WTC11 (cell line): ENCODE results near the gene NTMT1. TPM values are rescaled to one million over a fixed set of nuclear protein-coding genes. Genes with fewer than 3 reads are reported as not detected.

Experiments
- ATAC-seq: fragments of 200-7000 bp; cut with Tn5 transposase; 2 replicates; pipeline ENCODE4 v1.10.0; 2021; ENCODE audit warnings: mild to moderate bottlenecking, moderate library complexity
- CTCF ChIA-PET: fragments of 300-600 bp; sonication (Branson Sonifier 250); formaldehyde crosslinking; loops from one replicate; lab custom pipeline; 2021; ENCODE audit warnings: antibody characterized with exemption; lab: Charles Lee
- POLR2A ChIA-PET: fragments of 350-600 bp; sonication (Branson Sonifier 250); formaldehyde crosslinking; loops from one replicate; lab custom pipeline; 2021; ENCODE audit warnings: antibody characterized with exemption; lab: Charles Lee
- DNase-seq: peaks from one replicate; pipeline ENCODE4 v3.0.0; 2021; ENCODE audit warnings: low spot score
- H3K27ac Mint-ChIP-seq: 2 replicates; pipeline ENCODE4 v1.8.0; 2021; ENCODE audit warnings: mixed read lengths
- H3K27me3 Mint-ChIP-seq: 2 replicates; pipeline ENCODE4 v1.8.0; 2021; ENCODE audit warnings: low read depth, mild to moderate bottlenecking, moderate library complexity, mixed read lengths
- H3K36me3 Mint-ChIP-seq: 2 replicates; pipeline ENCODE4 v1.8.0; 2021; ENCODE audit warnings: mixed read lengths
- H3K4me1 Mint-ChIP-seq: 2 replicates; pipeline ENCODE4 v1.8.0; 2022; ENCODE audit warnings: mixed read lengths
- H3K4me3 Mint-ChIP-seq: 2 replicates; pipeline ENCODE4 v1.8.0; 2021; ENCODE audit warnings: mild to moderate bottlenecking, moderate library complexity, mixed read lengths
- H3K9me3 Mint-ChIP-seq: 2 replicates; pipeline ENCODE4 v1.8.0; 2021; ENCODE audit warnings: mixed read lengths
- ETV6 ChIP-seq: sonication (generic); formaldehyde crosslinking; IDR thresholded peaks from 2 replicates; pipeline ENCODE4 v1.8.1; 2022; ENCODE audit warnings: mild to moderate bottlenecking, missing genetic modification reagents
- GABPB1 ChIP-seq: sonication (generic); formaldehyde crosslinking; IDR thresholded peaks from 2 replicates; pipeline ENCODE4 v1.8.1; 2023; ENCODE audit warnings: mild to moderate bottlenecking, missing genetic modification reagents
- GRHL2 ChIP-seq: fragments of 250-450 bp; sonication (Bioruptor Pico); IDR thresholded peaks from 2 replicates; pipeline ENCODE4 v1.8.0; 2022; ENCODE audit warnings: mild to moderate bottlenecking, moderate library complexity; ENCODE audit not compliant: insufficient replicate concordance, severe bottlenecking
- GTF2I ChIP-seq: fragments of 250-450 bp; sonication (Bioruptor Pico); conservative IDR thresholded peaks from 2 replicates; pipeline ENCODE4 v1.4.0; 2021; ENCODE audit warnings: mild to moderate bottlenecking
- MYBL2 ChIP-seq: sonication (generic); formaldehyde crosslinking; IDR thresholded peaks from 2 replicates; pipeline ENCODE4 v1.8.1; 2023; ENCODE audit warnings: mild to moderate bottlenecking, moderate library complexity, missing genetic modification reagents
- NFE2L1 ChIP-seq: sonication (generic); formaldehyde crosslinking; IDR thresholded peaks from 2 replicates; pipeline ENCODE4 v1.8.1; 2023; ENCODE audit warnings: missing genetic modification reagents
- NR3C1 ChIP-seq: sonication (generic); formaldehyde crosslinking; conservative IDR thresholded peaks from 2 replicates; pipeline ENCODE4 v1.8.1; 2023; ENCODE audit warnings: low read depth, mild to moderate bottlenecking, missing genetic modification reagents
- SP1 ChIP-seq: sonication (generic); formaldehyde crosslinking; conservative IDR thresholded peaks from 2 replicates; pipeline ENCODE4 v1.8.1; 2022; ENCODE audit warnings: missing genetic modification reagents
- ZBTB21 ChIP-seq: sonication (generic); formaldehyde crosslinking; IDR thresholded peaks from 2 replicates; pipeline ENCODE4 v1.8.1; 2023; ENCODE audit warnings: mild to moderate bottlenecking, missing genetic modification reagents, borderline replicate concordance
- ZNF671 ChIP-seq: fragments of 250-450 bp; sonication (Bioruptor Pico); IDR thresholded peaks from 2 replicates; pipeline ENCODE4 v1.8.0; 2021; ENCODE audit warnings: mild to moderate bottlenecking
- total RNA-seq: library from RNA; stranded (reverse); gene quantifications from 3 replicates; pipeline ENCODE4 v1.2.3, GENCODE V29; 2021
- TF ChIP-seq, protein P1 (sequence below): fragments of 250-450 bp; sonication (Bioruptor Pico); IDR thresholded peaks from 2 replicates; pipeline ENCODE4 v2.1.2; 2022; ENCODE audit warnings: mild to moderate bottlenecking, moderate library complexity
- TF ChIP-seq, protein P2 (sequence below): sonication (generic); formaldehyde crosslinking; IDR thresholded peaks from 2 replicates; pipeline ENCODE4 v1.8.0; 2022; ENCODE audit warnings: missing genetic modification reagents
- TF ChIP-seq, protein P3 (sequence below): sonication (generic); formaldehyde crosslinking; IDR thresholded peaks from 2 replicates; pipeline ENCODE4 v1.8.0; 2023; ENCODE audit warnings: missing genetic modification reagents, mild to moderate bottlenecking, borderline replicate concordance
- TF ChIP-seq, protein P4 (sequence below): sonication (generic); formaldehyde crosslinking; IDR thresholded peaks from 2 replicates; pipeline ENCODE4 v1.8.1; 2022; ENCODE audit warnings: mild to moderate bottlenecking, moderate library complexity, missing genetic modification reagents
- TF ChIP-seq, protein P5 (sequence below): sonication (generic); formaldehyde crosslinking; IDR thresholded peaks from 2 replicates; pipeline ENCODE4 v1.8.1; 2023; ENCODE audit warnings: mild to moderate bottlenecking, missing genetic modification reagents

Gene NTMT1
- total RNA-seq, 1 experiment from 2014 or later, result 71.1 TPM

DNA sequence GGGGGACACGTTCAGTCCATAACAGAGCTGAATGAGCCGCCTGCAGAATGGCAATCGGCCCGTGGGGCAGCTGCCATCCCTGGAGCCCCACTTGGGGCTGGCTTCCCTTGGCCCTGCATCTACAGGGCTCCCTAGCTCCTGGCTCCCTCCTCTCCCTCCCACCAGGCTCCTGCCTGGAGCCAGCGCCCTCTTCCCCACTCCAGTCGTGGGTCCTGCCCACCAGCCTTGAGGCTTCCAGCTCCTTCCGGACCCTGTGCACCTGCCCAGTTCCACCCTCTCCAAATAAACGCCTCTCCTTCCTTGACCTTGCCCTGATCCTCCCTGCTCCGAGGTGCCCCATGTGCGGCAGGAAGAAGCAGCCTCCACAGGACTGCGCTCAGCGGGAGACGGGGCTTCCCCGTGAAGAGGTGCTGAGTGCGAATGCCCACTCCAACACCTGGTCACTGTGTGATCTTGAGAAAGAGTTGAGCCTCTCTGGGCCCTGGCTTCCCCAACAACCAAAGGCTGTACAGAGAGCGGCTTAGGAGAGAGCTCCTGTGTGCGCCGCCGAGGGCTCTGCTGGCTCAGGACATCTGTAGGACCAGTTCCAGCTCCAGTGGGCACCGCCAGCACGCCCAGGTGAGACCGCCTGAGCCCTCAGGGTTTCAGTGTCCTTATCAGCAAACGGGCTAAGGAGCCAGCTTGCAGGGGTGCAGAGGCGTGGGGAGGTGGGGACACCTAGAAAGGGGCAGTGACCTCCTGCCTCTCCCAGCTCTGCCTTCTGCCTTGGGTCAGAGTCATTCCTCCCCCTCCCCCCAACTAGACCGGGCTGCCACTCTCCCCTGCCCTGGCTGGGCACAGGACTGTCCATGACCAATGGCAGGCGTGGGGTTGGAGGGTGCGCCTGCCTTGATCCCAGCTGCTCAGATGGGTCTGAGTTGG, 17.1 kb upstream of the NTMT1 start:
- ChIA-PET POLR2A (interaction anchor here (0.6 to 1.6 kb wide), 3 partner anchors 12 to 431 kb away, joined by 3 to 6 read pairs (median 4); partner anchors contain the start of gene IER5L), CTCF (interaction anchor here (0.6 to 5.1 kb wide), 25 partner anchors 8 to 477 kb away, joined by 3 to 35 read pairs (median 5); partner anchors contain the start of genes C9orf50, IER5L and NTMT1)
- TF ChIP-seq ZNF671, result no peak
- no peak for TF ChIP-seq MYBL2 (CRISPR knock-in tag)
- no peak for TF ChIP-seq GABPB1 (CRISPR knock-in tag)
- TF ChIP-seq, protein P1, sequence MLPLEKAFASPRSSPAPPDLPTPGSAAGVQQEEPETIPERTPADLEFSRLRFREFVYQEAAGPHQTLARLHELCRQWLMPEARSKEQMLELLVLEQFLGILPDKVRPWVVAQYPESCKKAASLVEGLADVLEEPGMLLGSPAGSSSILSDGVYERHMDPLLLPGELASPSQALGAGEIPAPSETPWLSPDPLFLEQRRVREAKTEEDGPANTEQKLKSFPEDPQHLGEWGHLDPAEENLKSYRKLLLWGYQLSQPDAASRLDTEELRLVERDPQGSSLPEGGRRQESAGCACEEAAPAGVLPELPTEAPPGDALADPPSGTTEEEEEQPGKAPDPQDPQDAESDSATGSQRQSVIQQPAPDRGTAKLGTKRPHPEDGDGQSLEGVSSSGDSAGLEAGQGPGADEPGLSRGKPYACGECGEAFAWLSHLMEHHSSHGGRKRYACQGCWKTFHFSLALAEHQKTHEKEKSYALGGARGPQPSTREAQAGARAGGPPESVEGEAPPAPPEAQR (CRISPR knock-in tag), result no peak
- no peaks in the 10 kb centered on the region for H3K36me3 Mint-ChIP-seq
- ATAC-seq (no peak), DNase-seq (no peak)
- no peaks in the 10 kb centered on the region for H3K9me3 Mint-ChIP-seq
- no peak overlapping the region for H3K27ac Mint-ChIP-seq
- H3K4me3 Mint-ChIP-seq, result peak overlapping the region; percentile 36; the same call in 1 of the 2 replicates
- peaks cover 33% of the 10 kb centered on the region for H3K4me1 Mint-ChIP-seq
- H3K27me3 Mint-ChIP-seq, result peaks cover 11% of the 10 kb centered on the region

DNA sequence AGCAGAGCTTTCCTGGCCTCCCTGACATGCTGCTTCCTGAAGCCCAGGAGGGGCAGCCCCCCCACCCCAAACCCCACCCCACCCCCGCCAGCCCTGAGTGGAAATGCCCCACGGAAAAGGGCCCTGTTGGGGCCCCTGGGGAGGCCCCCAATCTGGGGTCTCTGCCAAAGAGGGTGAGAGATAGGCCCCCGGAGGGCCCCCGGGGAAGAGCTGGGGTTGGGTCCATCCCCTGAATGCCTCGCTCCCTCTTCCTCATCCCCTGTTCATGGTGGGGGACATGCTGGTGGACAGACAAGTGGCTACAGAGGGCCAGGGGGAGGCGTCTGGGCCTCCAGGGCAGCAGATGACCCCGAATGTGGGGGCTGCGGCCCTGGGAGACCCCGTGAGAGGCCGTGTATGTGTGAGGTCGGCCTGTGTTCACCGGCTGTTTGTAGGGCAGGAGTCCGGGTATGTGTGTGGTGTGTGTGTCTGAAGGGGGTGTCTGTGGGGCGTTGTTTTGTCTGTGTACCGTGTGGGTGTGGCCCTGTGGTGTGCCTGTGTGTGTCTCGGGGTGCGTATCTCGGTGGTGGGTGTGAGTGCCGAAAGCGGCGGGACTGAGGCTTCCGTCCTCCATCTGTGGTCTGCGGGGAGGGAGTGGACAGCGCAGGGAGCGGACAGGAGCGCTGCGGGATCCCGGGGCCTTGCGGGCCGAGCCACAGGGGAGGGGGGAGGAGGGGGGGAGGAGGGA, 16.3 kb upstream of the NTMT1 start:
- Mint-ChIP-seq H3K9me3 (no peaks in the 10 kb centered on the region), H3K4me1 (peaks cover 28% of the 10 kb centered on the region), H3K36me3 (no peaks in the 10 kb centered on the region), H3K27ac (peak overlapping the region; percentile 41; the same call in 1 of the 2 replicates), H3K4me3 (peak overlapping the region; percentile 85), H3K27me3 (peaks cover 11% of the 10 kb centered on the region)
- ChIA-PET CTCF (interaction anchor here (1.0 to 5.1 kb wide), 19 partner anchors 11 to 478 kb away, joined by 3 to 35 read pairs (median 8); partner anchors contain the start of genes C9orf50 and IER5L), POLR2A (interaction anchor here (1.4 to 1.6 kb wide), 2 partner anchors 13 to 432 kb away, joined by 4 to 6 read pairs; partner anchors contain the start of gene IER5L)
- no peak for ATAC-seq
- DNase-seq, result no peak
- no peak for TF ChIP-seq NFE2L1 (CRISPR knock-in tag)
- TF ChIP-seq SP1, result 0 out of 2 replicates have a peak, but pooled peaks have one; percentile 14

DNA sequence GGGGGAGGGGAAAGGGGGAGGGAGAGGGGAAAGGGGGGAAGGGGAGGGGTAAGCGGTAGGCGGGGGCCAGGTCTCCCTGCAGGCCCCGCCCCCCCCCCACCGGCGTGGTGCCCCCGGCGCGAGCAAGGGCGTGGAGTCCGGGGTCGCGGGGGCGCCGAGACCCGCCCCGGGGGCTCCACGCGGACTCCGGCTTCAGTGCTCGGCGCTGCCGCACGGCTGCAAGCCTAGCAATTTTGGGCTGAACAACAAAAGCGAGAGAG, 15.8 kb upstream of the NTMT1 start:
- Mint-ChIP-seq H3K36me3 (no peaks in the 10 kb centered on the region), H3K27me3 (peaks cover 11% of the 10 kb centered on the region), H3K4me3 (peak overlapping the region; percentile 33), H3K27ac (no peak overlapping the region), H3K9me3 (no peaks in the 10 kb centered on the region), H3K4me1 (peaks cover 24% of the 10 kb centered on the region)
- DNase-seq, result no peak
- POLR2A ChIA-PET, result no interaction called here
- CTCF ChIA-PET, result interaction anchor here (1.9 to 4.6 kb wide), 3 partner anchors 14 to 113 kb away, joined by 7 to 35 read pairs (median 14); no protein-coding TSS in a partner anchor
- ATAC-seq, result no peak
- TF ChIP-seq, protein P2, sequence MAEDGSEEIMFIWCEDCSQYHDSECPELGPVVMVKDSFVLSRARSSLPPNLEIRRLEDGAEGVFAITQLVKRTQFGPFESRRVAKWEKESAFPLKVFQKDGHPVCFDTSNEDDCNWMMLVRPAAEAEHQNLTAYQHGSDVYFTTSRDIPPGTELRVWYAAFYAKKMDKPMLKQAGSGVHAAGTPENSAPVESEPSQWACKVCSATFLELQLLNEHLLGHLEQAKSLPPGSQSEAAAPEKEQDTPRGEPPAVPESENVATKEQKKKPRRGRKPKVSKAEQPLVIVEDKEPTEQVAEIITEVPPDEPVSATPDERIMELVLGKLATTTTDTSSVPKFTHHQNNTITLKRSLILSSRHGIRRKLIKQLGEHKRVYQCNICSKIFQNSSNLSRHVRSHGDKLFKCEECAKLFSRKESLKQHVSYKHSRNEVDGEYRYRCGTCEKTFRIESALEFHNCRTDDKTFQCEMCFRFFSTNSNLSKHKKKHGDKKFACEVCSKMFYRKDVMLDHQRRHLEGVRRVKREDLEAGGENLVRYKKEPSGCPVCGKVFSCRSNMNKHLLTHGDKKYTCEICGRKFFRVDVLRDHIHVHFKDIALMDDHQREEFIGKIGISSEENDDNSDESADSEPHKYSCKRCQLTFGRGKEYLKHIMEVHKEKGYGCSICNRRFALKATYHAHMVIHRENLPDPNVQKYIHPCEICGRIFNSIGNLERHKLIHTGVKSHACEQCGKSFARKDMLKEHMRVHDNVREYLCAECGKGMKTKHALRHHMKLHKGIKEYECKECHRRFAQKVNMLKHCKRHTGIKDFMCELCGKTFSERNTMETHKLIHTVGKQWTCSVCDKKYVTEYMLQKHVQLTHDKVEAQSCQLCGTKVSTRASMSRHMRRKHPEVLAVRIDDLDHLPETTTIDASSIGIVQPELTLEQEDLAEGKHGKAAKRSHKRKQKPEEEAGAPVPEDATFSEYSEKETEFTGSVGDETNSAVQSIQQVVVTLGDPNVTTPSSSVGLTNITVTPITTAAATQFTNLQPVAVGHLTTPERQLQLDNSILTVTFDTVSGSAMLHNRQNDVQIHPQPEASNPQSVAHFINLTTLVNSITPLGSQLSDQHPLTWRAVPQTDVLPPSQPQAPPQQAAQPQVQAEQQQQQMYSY (CRISPR knock-in tag), result no peak
- TF ChIP-seq NR3C1 (CRISPR knock-in tag) (no peak), GTF2I (no peak), GRHL2 (CRISPR knock-in tag) (no peak), ETV6 (CRISPR knock-in tag) (no peak), ZBTB21 (CRISPR knock-in tag) (no peak)
- TF ChIP-seq, protein P3, sequence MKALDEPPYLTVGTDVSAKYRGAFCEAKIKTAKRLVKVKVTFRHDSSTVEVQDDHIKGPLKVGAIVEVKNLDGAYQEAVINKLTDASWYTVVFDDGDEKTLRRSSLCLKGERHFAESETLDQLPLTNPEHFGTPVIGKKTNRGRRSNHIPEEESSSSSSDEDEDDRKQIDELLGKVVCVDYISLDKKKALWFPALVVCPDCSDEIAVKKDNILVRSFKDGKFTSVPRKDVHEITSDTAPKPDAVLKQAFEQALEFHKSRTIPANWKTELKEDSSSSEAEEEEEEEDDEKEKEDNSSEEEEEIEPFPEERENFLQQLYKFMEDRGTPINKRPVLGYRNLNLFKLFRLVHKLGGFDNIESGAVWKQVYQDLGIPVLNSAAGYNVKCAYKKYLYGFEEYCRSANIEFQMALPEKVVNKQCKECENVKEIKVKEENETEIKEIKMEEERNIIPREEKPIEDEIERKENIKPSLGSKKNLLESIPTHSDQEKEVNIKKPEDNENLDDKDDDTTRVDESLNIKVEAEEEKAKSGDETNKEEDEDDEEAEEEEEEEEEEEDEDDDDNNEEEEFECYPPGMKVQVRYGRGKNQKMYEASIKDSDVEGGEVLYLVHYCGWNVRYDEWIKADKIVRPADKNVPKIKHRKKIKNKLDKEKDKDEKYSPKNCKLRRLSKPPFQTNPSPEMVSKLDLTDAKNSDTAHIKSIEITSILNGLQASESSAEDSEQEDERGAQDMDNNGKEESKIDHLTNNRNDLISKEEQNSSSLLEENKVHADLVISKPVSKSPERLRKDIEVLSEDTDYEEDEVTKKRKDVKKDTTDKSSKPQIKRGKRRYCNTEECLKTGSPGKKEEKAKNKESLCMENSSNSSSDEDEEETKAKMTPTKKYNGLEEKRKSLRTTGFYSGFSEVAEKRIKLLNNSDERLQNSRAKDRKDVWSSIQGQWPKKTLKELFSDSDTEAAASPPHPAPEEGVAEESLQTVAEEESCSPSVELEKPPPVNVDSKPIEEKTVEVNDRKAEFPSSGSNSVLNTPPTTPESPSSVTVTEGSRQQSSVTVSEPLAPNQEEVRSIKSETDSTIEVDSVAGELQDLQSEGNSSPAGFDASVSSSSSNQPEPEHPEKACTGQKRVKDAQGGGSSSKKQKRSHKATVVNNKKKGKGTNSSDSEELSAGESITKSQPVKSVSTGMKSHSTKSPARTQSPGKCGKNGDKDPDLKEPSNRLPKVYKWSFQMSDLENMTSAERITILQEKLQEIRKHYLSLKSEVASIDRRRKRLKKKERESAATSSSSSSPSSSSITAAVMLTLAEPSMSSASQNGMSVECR, result no peak
- TF ChIP-seq, protein P4, sequence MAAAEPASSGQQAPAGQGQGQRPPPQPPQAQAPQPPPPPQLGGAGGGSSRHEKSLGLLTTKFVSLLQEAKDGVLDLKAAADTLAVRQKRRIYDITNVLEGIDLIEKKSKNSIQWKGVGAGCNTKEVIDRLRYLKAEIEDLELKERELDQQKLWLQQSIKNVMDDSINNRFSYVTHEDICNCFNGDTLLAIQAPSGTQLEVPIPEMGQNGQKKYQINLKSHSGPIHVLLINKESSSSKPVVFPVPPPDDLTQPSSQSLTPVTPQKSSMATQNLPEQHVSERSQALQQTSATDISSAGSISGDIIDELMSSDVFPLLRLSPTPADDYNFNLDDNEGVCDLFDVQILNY, result no peak
- TF ChIP-seq, protein P5, sequence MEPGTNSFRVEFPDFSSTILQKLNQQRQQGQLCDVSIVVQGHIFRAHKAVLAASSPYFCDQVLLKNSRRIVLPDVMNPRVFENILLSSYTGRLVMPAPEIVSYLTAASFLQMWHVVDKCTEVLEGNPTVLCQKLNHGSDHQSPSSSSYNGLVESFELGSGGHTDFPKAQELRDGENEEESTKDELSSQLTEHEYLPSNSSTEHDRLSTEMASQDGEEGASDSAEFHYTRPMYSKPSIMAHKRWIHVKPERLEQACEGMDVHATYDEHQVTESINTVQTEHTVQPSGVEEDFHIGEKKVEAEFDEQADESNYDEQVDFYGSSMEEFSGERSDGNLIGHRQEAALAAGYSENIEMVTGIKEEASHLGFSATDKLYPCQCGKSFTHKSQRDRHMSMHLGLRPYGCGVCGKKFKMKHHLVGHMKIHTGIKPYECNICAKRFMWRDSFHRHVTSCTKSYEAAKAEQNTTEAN (CRISPR knock-in tag), result no peak
- TF ChIP-seq, protein P1 (CRISPR knock-in tag), result no peak
